Measurements from ENCODE around the gene ROM1. TPM values are rescaled to one million over a fixed set of nuclear protein-coding genes. Genes with fewer than 3 reads are reported as not detected.
A peak's percentile ranks its signal among the peaks of the same experiment; 100 is the strongest.
"Not testable (repeated sequence)": the region's sequence is repeated elsewhere in the genome, so short reads cannot be mapped to it uniquely, and the experiment has no call there.

Gene ROM1
- total RNA-seq, 1 experiment from 2014 or later, result 0.94 TPM

- peaks cover 45% of the 10 kb centered on the region for H3K36me3 Mint-ChIP-seq
- POLR2A ChIA-PET; H3K4me3 Mint-ChIP-seq; H3K9me3 Mint-ChIP-seq; H3K27me3 Mint-ChIP-seq (ENCODE audit: low read depth); DNase-seq (ENCODE audit: low spot score); H3K27ac Mint-ChIP-seq; ATAC-seq; CTCF ChIA-PET; H3K4me1 Mint-ChIP-seq: not testable (repeated sequence)
Observed at GRCh38 chr11:62585356-62585755, 27.7 kb upstream of the ROM1 start.

GRCh38 chr11:62588966-62589637 is 24.0 kb upstream of the ROM1 start:
- no peaks in the 10 kb centered on the region; the same call in 1 of the 2 replicates for H3K27me3 Mint-ChIP-seq (ENCODE audit: low read depth)
- TF ChIP-seq ZNF512 (CRISPR knock-in tag; IDR thresholded peaks at IDR 0.05; ENCODE audit: borderline replicate concordance) (no peak), FOXJ3 (CRISPR knock-in tag; IDR thresholded peaks at IDR 0.05; ENCODE audit: borderline replicate concordance) (no peak), ATF1 (CRISPR knock-in tag; IDR thresholded peaks at IDR 0.05) (no peak), SP1 (CRISPR knock-in tag; conservative IDR thresholded peaks at IDR 0.05) (no peak), ZNF263 (CRISPR knock-in tag; IDR thresholded peaks at IDR 0.05; ENCODE audit: low read depth) (no peak), TCF7 (CRISPR knock-in tag; IDR thresholded peaks at IDR 0.05; ENCODE audit: low read depth) (no peak), JAZF1 (CRISPR knock-in tag; IDR thresholded peaks at IDR 0.05) (no peak), HMGA2 (CRISPR knock-in tag; IDR thresholded peaks at IDR 0.05) (no peak), ZNF532 (CRISPR knock-in tag; IDR thresholded peaks at IDR 0.05; ENCODE audit: borderline replicate concordance) (no peak), GTF2I (CRISPR knock-in tag; conservative IDR thresholded peaks at IDR 0.05) (no peak)
- TF ChIP-seq, protein P1, sequence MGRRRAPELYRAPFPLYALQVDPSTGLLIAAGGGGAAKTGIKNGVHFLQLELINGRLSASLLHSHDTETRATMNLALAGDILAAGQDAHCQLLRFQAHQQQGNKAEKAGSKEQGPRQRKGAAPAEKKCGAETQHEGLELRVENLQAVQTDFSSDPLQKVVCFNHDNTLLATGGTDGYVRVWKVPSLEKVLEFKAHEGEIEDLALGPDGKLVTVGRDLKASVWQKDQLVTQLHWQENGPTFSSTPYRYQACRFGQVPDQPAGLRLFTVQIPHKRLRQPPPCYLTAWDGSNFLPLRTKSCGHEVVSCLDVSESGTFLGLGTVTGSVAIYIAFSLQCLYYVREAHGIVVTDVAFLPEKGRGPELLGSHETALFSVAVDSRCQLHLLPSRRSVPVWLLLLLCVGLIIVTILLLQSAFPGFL (CRISPR knock-in tag; IDR thresholded peaks at IDR 0.05; ENCODE audit: borderline replicate concordance), result no peak
- TF ChIP-seq, protein P2, sequence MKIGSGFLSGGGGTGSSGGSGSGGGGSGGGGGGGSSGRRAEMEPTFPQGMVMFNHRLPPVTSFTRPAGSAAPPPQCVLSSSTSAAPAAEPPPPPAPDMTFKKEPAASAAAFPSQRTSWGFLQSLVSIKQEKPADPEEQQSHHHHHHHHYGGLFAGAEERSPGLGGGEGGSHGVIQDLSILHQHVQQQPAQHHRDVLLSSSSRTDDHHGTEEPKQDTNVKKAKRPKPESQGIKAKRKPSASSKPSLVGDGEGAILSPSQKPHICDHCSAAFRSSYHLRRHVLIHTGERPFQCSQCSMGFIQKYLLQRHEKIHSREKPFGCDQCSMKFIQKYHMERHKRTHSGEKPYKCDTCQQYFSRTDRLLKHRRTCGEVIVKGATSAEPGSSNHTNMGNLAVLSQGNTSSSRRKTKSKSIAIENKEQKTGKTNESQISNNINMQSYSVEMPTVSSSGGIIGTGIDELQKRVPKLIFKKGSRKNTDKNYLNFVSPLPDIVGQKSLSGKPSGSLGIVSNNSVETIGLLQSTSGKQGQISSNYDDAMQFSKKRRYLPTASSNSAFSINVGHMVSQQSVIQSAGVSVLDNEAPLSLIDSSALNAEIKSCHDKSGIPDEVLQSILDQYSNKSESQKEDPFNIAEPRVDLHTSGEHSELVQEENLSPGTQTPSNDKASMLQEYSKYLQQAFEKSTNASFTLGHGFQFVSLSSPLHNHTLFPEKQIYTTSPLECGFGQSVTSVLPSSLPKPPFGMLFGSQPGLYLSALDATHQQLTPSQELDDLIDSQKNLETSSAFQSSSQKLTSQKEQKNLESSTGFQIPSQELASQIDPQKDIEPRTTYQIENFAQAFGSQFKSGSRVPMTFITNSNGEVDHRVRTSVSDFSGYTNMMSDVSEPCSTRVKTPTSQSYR (CRISPR knock-in tag; IDR thresholded peaks at IDR 0.05), result no peak
- TF ChIP-seq, protein P3, sequence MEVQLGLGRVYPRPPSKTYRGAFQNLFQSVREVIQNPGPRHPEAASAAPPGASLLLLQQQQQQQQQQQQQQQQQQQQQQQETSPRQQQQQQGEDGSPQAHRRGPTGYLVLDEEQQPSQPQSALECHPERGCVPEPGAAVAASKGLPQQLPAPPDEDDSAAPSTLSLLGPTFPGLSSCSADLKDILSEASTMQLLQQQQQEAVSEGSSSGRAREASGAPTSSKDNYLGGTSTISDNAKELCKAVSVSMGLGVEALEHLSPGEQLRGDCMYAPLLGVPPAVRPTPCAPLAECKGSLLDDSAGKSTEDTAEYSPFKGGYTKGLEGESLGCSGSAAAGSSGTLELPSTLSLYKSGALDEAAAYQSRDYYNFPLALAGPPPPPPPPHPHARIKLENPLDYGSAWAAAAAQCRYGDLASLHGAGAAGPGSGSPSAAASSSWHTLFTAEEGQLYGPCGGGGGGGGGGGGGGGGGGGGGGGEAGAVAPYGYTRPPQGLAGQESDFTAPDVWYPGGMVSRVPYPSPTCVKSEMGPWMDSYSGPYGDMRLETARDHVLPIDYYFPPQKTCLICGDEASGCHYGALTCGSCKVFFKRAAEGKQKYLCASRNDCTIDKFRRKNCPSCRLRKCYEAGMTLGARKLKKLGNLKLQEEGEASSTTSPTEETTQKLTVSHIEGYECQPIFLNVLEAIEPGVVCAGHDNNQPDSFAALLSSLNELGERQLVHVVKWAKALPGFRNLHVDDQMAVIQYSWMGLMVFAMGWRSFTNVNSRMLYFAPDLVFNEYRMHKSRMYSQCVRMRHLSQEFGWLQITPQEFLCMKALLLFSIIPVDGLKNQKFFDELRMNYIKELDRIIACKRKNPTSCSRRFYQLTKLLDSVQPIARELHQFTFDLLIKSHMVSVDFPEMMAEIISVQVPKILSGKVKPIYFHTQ (CRISPR knock-in tag; IDR thresholded peaks at IDR 0.05), result no peak
- TF ChIP-seq, protein P4, sequence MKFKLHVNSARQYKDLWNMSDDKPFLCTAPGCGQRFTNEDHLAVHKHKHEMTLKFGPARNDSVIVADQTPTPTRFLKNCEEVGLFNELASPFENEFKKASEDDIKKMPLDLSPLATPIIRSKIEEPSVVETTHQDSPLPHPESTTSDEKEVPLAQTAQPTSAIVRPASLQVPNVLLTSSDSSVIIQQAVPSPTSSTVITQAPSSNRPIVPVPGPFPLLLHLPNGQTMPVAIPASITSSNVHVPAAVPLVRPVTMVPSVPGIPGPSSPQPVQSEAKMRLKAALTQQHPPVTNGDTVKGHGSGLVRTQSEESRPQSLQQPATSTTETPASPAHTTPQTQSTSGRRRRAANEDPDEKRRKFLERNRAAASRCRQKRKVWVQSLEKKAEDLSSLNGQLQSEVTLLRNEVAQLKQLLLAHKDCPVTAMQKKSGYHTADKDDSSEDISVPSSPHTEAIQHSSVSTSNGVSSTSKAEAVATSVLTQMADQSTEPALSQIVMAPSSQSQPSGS (CRISPR knock-in tag; IDR thresholded peaks at IDR 0.05; ENCODE audit: borderline replicate concordance, low read depth), result no peak
- H3K4me1 Mint-ChIP-seq, result peaks cover 19% of the 10 kb centered on the region
- DNase-seq (ENCODE audit: low spot score), result no peak
- H3K9me3 Mint-ChIP-seq, result no peaks in the 10 kb centered on the region
- H3K4me3 Mint-ChIP-seq, result peak overlapping the region; percentile 99
- ATAC-seq, result no peak
- peaks cover 33% of the 10 kb centered on the region for H3K36me3 Mint-ChIP-seq
- POLR2A ChIA-PET, result interaction anchor here (1.5 kb wide), 1 partner anchor 15 kb away, joined by 3 read pairs; the partner anchor contains the start of gene EEF1G
- CTCF ChIA-PET, result interaction anchor here (0.6 to 1.9 kb wide), 5 partner anchors 15 to 164 kb away, joined by 3 to 6 read pairs (median 4); partner anchors contain the start of genes EEF1G, EML3, LBHD1 and UQCC3
- H3K27ac Mint-ChIP-seq, result no peak overlapping the region

Measured in WTC11 (cell line).